ENCODE results near the gene FAM149B1.
A peak's percentile ranks its signal among the peaks of the same experiment; 100 is the strongest.
"Not testable (repeated sequence)": the region's sequence is repeated elsewhere in the genome, so short reads cannot be mapped to it uniquely, and the experiment has no call there.

Gene FAM149B1

GRCh38 chr10:73233883-73234282 lies 66.0 kb downstream of the FAM149B1 start:
- no peak for DNase-seq (ENCODE audit: low read depth in 3 of 3)

GRCh38 chr10:73234695-73235094 lies 66.8 kb downstream of the FAM149B1 start:
- no peak for DNase-seq (ENCODE audit: low read depth in 3 of 3)

- DNase-seq (ENCODE audit: low read depth in 3 of 3), result no peak
Measured at GRCh38 chr10:73238990-73239566, 71.2 kb downstream of the FAM149B1 start.

DNA sequence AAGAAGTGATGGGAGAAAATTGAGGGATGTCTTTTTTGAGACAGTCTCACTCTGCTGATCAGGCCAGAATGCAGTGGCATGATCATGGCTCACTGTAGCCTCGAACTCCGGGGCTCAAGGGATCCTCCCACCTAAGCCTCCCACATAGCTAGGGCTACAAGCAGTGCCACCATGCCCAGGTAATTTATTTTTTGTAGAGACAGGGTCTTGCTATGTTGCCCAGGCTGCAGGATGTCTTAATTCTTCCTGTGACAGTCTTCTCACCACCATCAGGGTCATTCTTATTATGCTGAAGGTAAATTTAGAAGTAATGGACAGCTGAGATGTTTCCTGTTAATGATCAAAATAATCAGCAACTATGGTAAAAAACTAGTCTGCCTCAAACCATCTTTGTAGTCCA lies 72.0 kb downstream of the FAM149B1 start:
- no peak for DNase-seq (ENCODE audit: low read depth in 3 of 3)

DNA sequence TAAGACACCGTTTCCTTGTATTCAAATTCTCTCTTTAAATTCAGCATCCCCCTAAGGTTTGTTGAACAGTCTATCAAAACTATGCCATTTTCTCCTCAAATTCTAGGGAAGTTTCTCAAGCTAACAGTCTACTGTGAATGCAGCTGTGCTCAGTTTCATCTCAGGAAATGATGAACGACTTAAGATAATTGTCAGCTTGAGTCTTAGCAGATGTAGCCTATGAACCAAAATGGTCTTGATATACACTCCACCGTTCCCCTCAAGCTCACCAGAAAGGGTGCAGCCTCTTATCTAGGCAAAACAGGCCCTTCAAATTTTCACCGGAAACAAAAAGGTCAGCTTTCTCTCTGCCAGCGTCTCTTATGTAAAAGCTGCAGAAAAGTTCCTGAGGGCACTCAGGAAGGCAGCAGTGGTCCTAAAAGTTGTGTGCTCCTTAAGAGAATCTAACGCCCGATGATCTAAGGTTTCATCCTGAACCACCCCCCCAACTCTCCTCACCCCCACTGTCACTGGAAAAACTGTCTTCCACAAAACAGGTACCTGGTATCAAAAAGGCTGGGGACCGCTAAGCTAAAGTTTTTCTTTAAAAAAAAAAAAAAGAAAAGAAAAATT lies 77.1 kb downstream of the FAM149B1 start:
- DNase-seq (ENCODE audit: low read depth in 3 of 3), result no peak

DNA sequence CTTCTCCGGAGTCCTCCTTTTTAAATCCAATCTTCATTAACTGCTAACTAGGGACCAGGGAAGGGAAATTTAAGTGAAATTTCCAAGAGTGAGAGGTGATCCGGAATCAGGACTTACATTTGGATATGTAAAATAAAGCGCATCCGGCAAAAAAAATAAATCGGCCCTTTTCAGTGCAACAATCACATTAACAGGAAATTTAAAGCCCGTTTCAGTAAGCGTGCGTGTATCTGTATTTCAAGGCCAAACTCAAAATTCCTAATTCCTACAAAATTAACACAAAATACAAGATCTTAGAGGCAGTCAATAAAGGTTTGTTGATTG lies 78.4 kb downstream of the FAM149B1 start:
- DNase-seq (ENCODE audit: low read depth in 3 of 3), result no peak

GRCh38 chr10:73246646-73247508 lies 79.0 kb downstream of the FAM149B1 start, which contains the start of gene DNAJC9:
Gene DNAJC9 (minus strand): TSS chr10:73247255. CDS start chr10:73247189, 66 bp downstream.
- peak; percentile 92 to 98 (median 96) for DNase-seq (ENCODE audit: low read depth in 3 of 3)

- DNase-seq (ENCODE audit: low read depth in 3 of 3), result no peak
Measured at GRCh38 chr10:73247509-73248258, 79.8 kb downstream of the FAM149B1 start.

GRCh38 chr10:73248259-73248724 lies 80.4 kb downstream of the FAM149B1 start:
- no peak for DNase-seq (ENCODE audit: low read depth in 3 of 3)

DNA sequence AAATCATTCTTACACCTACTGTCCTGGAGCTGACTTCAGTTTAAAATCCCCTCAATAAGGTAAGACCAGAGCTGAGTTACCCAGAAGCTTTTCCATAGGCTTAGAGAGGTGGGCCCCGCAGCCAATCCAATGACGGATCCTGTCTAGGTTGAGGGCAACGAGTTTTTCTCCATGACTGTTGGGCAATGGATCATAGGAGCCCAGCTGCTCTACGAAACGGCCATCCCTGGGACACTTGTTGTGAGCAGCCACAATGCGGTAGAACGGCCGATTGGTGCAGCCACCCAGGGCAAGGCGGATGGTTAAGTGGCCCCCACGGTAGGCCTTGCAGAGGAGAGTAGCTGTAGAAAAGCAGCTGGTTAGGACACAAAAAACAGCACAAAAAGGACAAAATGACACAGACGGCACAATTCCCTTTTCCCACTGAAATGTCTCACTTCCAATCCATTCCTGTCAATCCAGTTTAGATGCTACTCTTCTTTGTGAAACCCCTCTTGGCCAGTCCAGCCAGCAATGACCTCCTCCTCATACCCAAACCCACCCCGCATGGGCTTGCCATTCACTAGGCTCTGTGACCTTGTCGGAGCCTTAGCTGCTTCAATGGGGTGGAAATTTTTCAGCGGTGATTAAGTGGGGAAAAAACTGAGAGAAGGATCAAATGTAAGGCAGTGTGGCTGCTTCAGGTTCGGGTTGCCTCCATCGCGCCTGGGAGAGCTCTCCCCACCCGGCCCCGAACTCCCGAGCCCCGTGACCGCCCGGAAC lies 83.9 kb downstream of the FAM149B1 start:
- DNase-seq (ENCODE audit: low read depth in 3 of 3), result no peak

- DNase-seq (ENCODE audit: low read depth in 3 of 3), result peak; percentile 76 to 86 (median 84)
Measured at GRCh38 chr10:73252445-73253224, 84.7 kb downstream of the FAM149B1 start, which contains the start of gene MRPS16. Gene MRPS16 (minus strand): TSS chr10:73252644. CDS start chr10:73252482, 162 bp downstream.

- no peak for DNase-seq (ENCODE audit: low read depth in 3 of 3)
Measured at GRCh38 chr10:73253225-73253555, 85.3 kb downstream of the FAM149B1 start.

DNA sequence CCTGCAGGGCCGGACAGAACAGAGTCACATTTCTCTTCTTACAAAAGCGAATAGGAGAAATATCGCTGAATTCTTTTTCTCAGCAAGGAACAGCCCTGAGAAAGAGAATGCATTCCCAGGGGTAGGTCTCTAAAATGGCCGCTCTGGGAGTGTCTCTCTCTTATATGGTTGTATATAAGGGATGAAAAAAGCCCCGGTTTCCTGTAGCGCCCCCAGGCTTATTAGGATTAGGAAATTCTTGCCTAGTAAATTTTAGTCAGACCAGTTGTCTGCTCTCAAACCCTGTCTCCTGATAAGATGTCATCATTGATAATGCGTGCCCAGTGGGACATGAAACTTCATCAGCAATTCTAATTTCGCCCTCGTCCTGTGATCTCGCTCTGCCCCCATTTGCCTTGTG lies 90.7 kb downstream of the FAM149B1 start:
- DNase-seq (ENCODE audit: low read depth in 3 of 3), result not testable (repeated sequence)

DNA sequence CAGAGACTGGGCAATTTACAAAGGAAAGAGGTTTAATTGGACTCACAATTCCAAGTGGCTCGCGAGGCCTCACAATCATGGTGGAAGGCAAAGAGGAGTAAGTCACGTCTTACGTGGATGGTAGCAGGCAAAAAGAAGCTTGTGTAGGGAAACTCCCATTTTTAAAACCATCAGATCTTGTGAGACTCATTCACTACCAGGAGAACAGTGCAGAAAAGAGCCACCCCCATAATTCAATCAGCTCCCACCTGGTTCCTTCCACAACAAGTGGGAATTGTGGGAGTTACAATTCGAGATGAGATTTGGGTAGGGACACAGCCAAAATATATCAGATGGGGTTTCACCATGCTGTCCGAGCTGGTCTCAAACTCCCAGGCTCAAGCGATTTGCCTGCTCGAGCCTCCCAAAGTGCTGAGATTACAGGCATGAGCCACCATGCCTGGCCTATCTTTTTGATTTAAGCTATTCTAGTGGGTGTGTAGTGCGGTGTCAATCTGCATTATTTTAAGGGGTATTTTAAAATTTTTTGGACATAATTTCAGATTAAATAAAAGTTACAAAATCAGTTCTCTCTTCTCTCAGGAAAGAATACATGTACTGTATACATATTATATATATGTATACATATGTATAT lies 93.6 kb downstream of the FAM149B1 start:
- DNase-seq (ENCODE audit: low read depth in 3 of 3), result no peak

- no peak for DNase-seq (ENCODE audit: low read depth in 3 of 3)
Measured at GRCh38 chr10:73262105-73262730, 94.3 kb downstream of the FAM149B1 start.

DNA sequence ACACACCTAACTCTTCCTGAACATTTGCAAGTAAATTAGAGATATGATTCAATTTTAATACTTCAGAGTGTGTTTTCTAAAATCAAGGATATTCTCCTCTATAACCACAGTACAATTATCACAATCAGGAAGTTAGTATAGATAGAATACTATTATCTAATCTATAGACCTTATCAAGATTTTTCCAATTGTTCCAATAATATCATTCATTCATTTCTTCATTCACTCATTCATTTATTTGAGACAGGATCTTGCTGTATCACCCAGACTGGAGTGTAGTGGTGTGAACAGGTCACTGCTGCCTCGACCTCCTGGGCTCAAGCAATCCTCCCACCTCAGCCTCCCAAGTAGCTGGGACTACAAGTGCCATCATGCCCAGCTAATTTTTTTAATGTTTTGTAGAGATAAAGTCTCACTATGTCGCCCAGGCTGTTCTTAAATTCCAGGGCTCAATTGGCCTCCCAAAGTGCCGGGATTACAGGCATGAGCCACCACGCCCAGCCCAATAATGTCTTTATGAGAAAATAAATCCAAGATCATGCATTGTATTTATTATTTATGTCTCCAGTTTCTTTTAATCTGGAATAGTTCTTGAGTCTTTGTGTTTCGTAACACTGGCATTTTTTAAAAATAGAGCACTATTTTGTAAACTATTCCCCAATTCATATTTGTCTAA lies 95.1 kb downstream of the FAM149B1 start:
- no peak for DNase-seq (ENCODE audit: low read depth in 3 of 3)

DNA sequence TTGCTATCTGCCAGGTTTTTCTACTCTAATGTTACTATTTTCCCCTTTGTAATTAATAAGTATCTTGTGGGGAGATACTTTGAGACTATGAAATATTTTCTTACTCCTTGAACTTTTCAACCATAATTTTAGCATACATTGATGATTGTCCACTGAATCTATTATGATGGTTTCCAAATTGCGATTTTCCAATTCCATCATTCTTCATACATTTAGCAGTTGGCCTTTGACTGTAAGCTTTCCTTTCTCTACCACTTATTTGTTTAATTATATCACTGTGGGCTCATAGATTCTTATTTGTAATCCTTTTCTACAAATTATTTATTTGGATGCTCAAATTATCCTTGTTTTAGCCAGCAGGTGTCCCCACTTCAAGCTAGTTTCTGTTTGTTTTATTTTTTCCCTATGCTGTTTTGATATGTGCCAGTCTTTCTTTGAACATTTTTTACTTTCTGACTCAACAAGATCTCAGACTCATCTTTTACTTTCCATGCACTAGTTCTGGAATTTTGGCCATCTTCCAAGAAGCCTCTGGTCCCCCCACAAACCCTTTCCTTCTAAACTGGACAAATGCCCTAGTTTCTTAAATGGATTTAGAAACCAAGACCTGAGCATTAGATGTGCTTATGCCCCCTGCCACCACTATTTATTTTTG lies 95.9 kb downstream of the FAM149B1 start:
- no peak for DNase-seq (ENCODE audit: low read depth in 3 of 3)

DNA sequence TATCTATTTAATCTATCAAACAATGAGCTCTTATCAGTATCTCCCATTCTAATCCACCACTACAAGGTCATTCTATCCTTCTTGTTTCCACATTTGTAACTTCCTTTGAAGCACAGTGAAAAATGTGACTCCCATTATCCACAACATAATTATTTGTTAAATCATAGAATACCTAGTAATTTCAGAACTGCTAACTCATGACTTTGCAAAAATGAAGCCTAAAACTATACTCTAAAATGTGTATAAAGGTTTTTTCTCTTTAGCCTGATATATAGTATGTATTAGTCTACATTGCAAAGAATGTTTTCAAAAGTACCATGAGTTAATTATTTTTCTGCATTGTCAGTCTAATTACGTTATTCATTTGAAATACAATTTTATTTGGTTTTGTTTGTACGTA lies 96.5 kb downstream of the FAM149B1 start:
- DNase-seq (ENCODE audit: low read depth in 3 of 3), result no peak

Data from stimulated activated CD4-positive, alpha-beta T cell treated with anti-CD3 and anti-CD28 coated beads, TNF-alpha, amount 100 ng/mL, for 4 hours (primary cell).